Measurements from ENCODE around the gene HINT3. TPM values are rescaled to one million over a fixed set of nuclear protein-coding genes. Genes with fewer than 3 reads are reported as not detected.
"Not testable (repeated sequence)": the region's sequence is repeated elsewhere in the genome, so short reads cannot be mapped to it uniquely, and the experiment has no call there.

The HINT3 gene
- 1 to 10 TPM; 5.4 to 8.1 TPM for total RNA-seq

DNA sequence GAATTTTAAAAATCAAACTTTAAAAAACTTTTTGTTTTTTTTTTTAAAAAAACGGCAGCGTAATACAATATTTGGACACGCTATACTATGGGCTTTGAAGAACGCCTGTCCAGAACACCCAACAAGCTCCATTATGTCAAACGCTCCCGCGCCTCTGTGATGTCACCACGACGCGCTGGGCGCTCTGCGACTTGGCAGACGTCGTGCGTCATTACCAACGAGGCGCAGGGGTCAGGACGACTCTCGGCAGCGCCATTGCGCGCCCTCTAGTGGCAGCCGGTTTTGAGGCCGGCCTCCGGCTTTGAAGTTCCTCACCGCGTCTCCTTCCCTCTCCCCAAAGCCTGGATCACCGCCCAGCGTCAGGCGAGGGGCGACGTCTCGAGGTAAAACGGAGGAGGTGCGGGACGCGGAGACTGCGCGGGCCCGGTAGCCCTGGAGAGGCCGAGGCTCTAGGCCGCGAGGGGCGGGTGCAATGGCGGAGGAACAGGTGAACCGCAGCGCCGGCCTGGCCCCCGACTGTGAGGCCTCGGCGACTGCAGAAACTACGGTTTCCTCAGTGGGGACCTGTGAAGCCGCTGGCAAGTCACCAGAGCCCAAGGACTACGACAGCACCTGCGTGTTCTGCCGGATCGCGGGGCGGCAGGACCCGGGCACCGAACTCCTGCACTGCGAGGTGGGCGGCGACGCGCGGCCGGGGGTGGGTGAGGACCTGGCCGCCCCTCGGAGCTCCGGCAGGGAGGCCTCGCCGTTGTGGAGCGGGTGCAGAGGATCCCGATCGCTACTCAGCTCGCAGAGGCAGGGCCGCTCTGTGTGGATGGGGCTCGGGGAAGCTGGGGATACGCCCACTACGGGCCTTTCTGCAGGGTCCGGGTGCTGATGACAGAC is at the start of gene HINT3:
Gene HINT3, plus strand, starts transcription at position 265 of the 885 bp plus-strand sequence. Its CDS starts 208 bp downstream, at position 473.
- Mint-ChIP-seq H3K4me1 (peaks cover 5% of the 10 kb centered on the region), H3K36me3 (ENCODE audit: low read depth) (no peaks in the 10 kb centered on the region), H3K27me3 (peaks cover 6% of the 10 kb centered on the region), H3K27ac (peak within 1 kb of the TSS; percentile 65), H3K9me3 (ENCODE audit: low read depth) (no peaks in the 10 kb centered on the region), H3K4me3 (no peak within 1 kb of the TSS)
- peak; percentile 99 for DNase-seq
- intact Hi-C loops (cut with DNase I, micrococcal nuclease), result loop anchor here (1.0 to 5.0 kb wide), 14 partner anchors 18 to 656 kb away; partner anchors contain the start of genes TRMT11 (in 2 of the 2), CENPW (in 1 of the 2), HDDC2 (in 1 of the 2) and HEY2 (in 1 of the 2)
- ChIA-PET CTCF (interaction anchor here (0.5 to 4.2 kb wide), 54 partner anchors 8 to 1447 kb away, joined by 3 to 48 read pairs (median 4); partner anchors contain the start of genes NCOA7 and TRMT11), POLR2A (interaction anchor here (0.6 to 2.5 kb wide), 11 partner anchors 10 to 175 kb away, joined by 3 to 22 read pairs (median 4); partner anchors contain the start of genes NCOA7 and TRMT11)
- peak; percentile 89 for ATAC-seq

DNA sequence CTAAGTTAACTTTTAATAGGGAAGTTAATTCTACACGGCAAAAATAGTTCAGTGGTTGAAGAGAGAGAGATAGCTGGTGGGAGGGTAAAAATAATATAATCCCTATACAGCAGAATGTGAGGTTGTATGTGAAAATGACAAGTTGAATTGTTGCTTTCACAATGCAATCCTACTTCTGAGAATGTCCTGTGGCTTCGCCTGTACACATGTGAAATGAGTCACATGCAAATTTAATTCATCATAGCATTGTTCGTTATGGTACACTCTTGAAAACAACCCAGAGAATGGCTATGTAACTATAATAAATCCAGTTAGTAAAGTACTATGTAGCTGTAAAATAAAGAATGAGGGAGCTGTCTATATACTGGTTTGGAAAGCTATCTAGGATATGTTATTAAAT is 46.0 kb upstream of the HINT3 start:
- ChIA-PET POLR2A (interaction anchor here (1.3 kb wide), 1 partner anchor 9 kb away, joined by 3 read pairs; no protein-coding TSS in a partner anchor), CTCF (interaction anchor here (1.1 to 1.9 kb wide), 7 partner anchors 10 to 119 kb away, joined by 3 to 7 read pairs (median 3); partner anchors contain the start of gene HINT3)
- Mint-ChIP-seq H3K36me3 (ENCODE audit: low read depth) (peaks cover 38% of the 10 kb centered on the region), H3K4me3 (no peak overlapping the region), H3K27ac (peak overlapping the region; percentile 74), H3K27me3 (no peaks in the 10 kb centered on the region), H3K4me1 (peaks cover 26% of the 10 kb centered on the region), H3K9me3 (ENCODE audit: low read depth) (no peaks in the 10 kb centered on the region)
- peak; percentile 96 for ATAC-seq
- peak; percentile 27 for DNase-seq
- intact Hi-C loops (cut with DNase I, micrococcal nuclease), result loop anchor here (1.0 kb wide), 2 partner anchors 9 to 103 kb away; no protein-coding TSS in a partner anchor

DNA sequence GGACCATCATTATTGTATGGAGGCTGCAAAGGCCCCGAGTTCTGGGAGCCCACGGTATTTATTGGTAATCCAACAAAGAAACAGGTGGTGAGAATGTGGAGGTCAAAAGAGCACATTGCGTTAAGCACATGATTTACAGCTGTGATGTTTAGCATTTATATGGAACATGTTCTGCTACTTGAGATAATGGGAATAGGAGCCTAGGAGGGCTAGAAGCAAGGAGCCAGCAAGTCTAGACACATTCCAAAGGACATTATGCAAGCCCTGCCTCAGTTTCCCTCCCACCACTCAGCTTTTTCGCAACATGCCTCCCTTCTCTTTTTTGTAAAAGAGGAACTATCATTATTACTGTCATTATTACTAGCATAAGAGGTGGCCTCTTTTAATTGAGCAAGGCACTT is 45.5 kb upstream of the HINT3 start:
- Mint-ChIP-seq H3K4me1 (peaks cover 25% of the 10 kb centered on the region), H3K36me3 (ENCODE audit: low read depth) (peaks cover 39% of the 10 kb centered on the region), H3K27ac (peak overlapping the region; percentile 74)
- DNase-seq; ATAC-seq; intact Hi-C loops (cut with DNase I, micrococcal nuclease); H3K9me3 Mint-ChIP-seq (ENCODE audit: low read depth); H3K27me3 Mint-ChIP-seq; POLR2A ChIA-PET; H3K4me3 Mint-ChIP-seq: not testable (repeated sequence)
- CTCF ChIA-PET, result interaction anchor here (1.1 to 1.9 kb wide), 5 partner anchors 9 to 63 kb away, joined by 3 to 7 read pairs (median 4); partner anchors contain the start of gene HINT3

DNA sequence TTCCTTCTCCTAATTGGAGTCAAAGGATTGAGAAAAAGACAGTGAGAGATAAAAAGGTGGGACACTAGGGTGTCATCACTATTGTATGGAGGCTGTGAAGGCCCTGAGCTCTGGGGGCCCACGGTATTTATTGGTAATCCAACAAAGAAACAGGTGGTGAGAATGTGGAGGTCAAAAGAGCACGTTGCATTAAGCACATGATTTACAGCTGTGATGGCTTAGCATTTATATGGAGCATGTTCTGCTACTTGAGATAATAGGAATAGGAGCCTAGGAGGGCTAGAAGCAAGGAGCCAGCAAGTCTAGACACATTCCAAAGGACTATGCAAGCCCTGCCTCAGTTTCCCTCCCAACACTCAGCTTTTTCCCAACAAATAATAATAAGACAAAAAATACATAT is 44.1 kb upstream of the HINT3 start:
- POLR2A ChIA-PET; ATAC-seq; H3K4me3 Mint-ChIP-seq; DNase-seq; intact Hi-C loops (cut with DNase I, micrococcal nuclease); H3K27ac Mint-ChIP-seq; H3K27me3 Mint-ChIP-seq; H3K9me3 Mint-ChIP-seq (ENCODE audit: low read depth): not testable (repeated sequence)
- Mint-ChIP-seq H3K4me1 (peaks cover 23% of the 10 kb centered on the region), H3K36me3 (ENCODE audit: low read depth) (peaks cover 47% of the 10 kb centered on the region)
- CTCF ChIA-PET, result interaction anchor here (0.6 kb wide), 1 partner anchor 122 kb away, joined by 3 read pairs; the partner anchor contains the start of gene NCOA7

DNA sequence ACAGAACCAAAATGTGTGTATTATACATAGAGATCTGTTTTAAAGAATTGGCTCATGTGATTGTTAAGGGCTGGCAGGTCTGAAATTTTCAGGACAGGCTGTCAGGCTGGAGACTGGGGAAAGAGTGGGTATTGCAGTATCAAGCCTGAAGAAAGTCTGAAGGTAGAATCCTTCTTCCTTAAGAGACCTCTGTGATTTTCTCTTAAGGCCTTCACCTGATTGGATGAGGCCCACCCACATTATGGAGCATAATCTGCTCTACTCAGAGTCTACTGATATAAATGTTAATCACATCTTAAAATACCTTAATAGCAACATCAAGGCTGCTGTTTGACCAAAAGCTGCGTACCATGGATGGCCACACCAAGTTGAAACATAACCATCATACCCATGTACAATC is 43.4 kb upstream of the HINT3 start:
- POLR2A ChIA-PET, result no interaction called here
- peaks cover 47% of the 10 kb centered on the region for H3K36me3 Mint-ChIP-seq (ENCODE audit: low read depth)
- H3K4me3 Mint-ChIP-seq, result no peak overlapping the region
- no peak for DNase-seq
- ATAC-seq, result no peak
- CTCF ChIA-PET, result interaction anchor here (1.0 kb wide), 1 partner anchor 23 kb away, joined by 3 read pairs; no protein-coding TSS in a partner anchor
- no peak overlapping the region for H3K27ac Mint-ChIP-seq
- no peaks in the 10 kb centered on the region for H3K27me3 Mint-ChIP-seq
- peaks cover 30% of the 10 kb centered on the region for H3K4me1 Mint-ChIP-seq
- intact Hi-C loops (cut with DNase I, micrococcal nuclease), result no loop called here
- no peaks in the 10 kb centered on the region for H3K9me3 Mint-ChIP-seq (ENCODE audit: low read depth)

DNA sequence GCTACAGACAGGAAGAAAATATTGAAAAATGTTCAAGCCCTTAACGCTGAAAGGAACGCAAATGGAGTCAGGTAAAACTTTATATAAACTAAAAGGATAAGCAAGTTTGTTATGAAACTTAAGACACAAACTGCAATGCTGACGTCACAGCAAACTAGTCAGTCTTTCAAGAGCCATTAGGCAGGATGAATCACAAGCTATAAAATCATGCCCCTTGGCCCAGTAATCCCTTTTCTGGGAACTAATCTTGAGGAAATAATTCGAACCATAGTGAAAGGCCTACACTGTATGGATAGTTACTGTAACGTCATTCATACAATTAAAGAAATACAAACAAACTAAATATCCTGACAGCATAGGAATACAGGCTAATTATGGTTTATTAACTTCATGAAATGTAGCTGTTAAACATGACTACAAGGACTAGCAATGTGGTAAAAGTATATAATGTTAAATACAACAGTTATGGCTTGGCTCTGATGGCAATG is 42.7 kb upstream of the HINT3 start:
- ATAC-seq (no peak), DNase-seq (no peak)
- H3K9me3 Mint-ChIP-seq (ENCODE audit: low read depth), result no peaks in the 10 kb centered on the region
- ChIA-PET POLR2A (no interaction called here), CTCF (interaction anchor here (0.6 to 2.7 kb wide), 7 partner anchors 7 to 108 kb away, joined by 3 to 11 read pairs (median 3); partner anchors contain the start of gene HINT3)
- H3K4me3 Mint-ChIP-seq, result no peak overlapping the region
- peaks cover 49% of the 10 kb centered on the region for H3K36me3 Mint-ChIP-seq (ENCODE audit: low read depth)
- H3K27ac Mint-ChIP-seq, result no peak overlapping the region
- intact Hi-C loops (cut with DNase I, micrococcal nuclease), result no loop called here
- peaks cover 38% of the 10 kb centered on the region for H3K4me1 Mint-ChIP-seq
- H3K27me3 Mint-ChIP-seq, result no peaks in the 10 kb centered on the region

DNA sequence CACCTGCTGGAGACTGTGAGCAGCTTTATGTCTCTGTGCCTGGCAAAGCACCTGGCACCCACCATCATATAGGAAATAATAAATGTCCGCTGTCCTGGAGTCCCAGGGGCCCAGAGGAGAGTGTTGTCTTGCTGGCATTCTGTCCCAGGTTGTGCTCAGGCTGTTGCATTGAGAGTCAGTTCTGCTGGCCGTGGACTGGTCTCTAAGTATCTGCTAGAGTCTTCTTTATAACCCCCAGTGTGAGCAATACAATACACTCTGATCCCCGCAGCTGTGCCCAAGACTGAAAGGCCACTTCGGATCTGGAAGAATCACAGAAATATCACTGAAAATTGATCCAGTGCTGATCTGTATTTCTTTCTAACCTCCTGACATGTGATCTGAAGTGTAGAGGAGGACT is 38.3 kb upstream of the HINT3 start:
- intact Hi-C loops (cut with DNase I, micrococcal nuclease), result no loop called here
- POLR2A ChIA-PET, result interaction anchor here (1.1 to 2.1 kb wide), 4 partner anchors 13 to 137 kb away, joined by 5 to 21 read pairs (median 12); partner anchors contain the start of gene NCOA7

DNA sequence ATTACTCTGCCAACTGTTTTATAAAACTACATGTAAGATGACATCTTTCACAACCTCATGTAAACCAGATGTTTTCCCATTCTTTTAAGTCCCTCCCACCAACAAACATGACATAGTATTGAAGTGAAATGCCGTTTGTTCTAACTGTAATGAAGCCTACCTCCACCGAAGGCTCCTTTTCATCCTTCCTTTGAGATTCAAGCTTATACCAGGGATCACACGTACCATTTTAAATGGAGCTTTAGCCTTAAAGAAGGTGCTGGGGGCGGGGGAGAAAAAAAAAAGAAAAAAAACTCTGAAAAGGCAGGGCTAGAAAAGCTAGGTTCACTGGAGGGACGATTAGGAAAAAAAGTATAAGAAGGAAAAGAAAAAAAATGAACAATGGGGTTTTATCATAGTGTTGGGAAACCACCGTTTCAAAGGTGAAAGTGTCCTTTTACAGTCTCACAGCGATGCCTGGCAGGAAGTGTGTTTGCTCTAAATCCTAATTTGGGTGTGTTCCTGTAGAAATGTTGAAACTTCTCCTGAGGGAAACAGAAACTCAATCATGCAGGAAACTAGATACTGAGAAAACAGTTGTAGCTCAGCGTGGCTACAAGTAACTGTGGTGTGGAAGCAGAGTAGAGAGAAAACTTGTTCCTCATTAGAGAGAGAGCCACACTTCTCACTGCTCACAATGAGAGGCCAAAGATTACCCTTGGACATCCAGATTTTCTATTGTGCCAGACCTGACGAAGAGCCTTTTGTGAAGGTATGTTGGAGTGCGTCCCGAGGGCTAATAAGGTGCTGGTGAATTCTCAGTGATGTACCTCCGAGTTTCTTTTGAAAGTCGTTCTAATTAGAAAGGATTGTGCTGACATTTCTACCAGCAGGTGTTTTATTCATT is 37.6 kb upstream of the HINT3 start:
- intact Hi-C loops (cut with DNase I, micrococcal nuclease), result loop anchor here (1.0 kb wide), 6 partner anchors 9 to 618 kb away; partner anchors contain the start of genes HINT3 (in 2 of the 2) and HDDC2 (in 1 of the 2)
- ATAC-seq, result peak; percentile 96
- Mint-ChIP-seq H3K27ac (peak overlapping the region; percentile 98), H3K9me3 (ENCODE audit: low read depth) (no peaks in the 10 kb centered on the region), H3K4me1 (peaks cover 37% of the 10 kb centered on the region), H3K4me3 (peak overlapping the region; percentile 84), H3K27me3 (no peaks in the 10 kb centered on the region), H3K36me3 (ENCODE audit: low read depth) (peaks cover 69% of the 10 kb centered on the region)
- POLR2A ChIA-PET, result interaction anchor here (0.6 to 2.1 kb wide), 6 partner anchors 9 to 138 kb away, joined by 3 to 21 read pairs (median 6); partner anchors contain the start of gene NCOA7
- CTCF ChIA-PET, result interaction anchor here (0.7 to 5.5 kb wide), 8 partner anchors 8 to 128 kb away, joined by 3 to 33 read pairs (median 8); partner anchors contain the start of genes HINT3 and NCOA7
- peak; percentile 68 for DNase-seq

More for the DNA sequence above, 38.3 kb upstream of the HINT3 start:
- no peak for DNase-seq
- Mint-ChIP-seq H3K36me3 (ENCODE audit: low read depth) (peaks cover 64% of the 10 kb centered on the region), H3K4me3 (peak overlapping the region; percentile 84), H3K27ac (peak overlapping the region; percentile 98), H3K9me3 (ENCODE audit: low read depth) (no peaks in the 10 kb centered on the region), H3K27me3 (no peaks in the 10 kb centered on the region), H3K4me1 (peaks cover 31% of the 10 kb centered on the region)
- CTCF ChIA-PET, result interaction anchor here (1.1 to 5.5 kb wide), 6 partner anchors 12 to 137 kb away, joined by 4 to 33 read pairs (median 16); partner anchors contain the start of genes HINT3 and NCOA7
- no peak for ATAC-seq

DNA sequence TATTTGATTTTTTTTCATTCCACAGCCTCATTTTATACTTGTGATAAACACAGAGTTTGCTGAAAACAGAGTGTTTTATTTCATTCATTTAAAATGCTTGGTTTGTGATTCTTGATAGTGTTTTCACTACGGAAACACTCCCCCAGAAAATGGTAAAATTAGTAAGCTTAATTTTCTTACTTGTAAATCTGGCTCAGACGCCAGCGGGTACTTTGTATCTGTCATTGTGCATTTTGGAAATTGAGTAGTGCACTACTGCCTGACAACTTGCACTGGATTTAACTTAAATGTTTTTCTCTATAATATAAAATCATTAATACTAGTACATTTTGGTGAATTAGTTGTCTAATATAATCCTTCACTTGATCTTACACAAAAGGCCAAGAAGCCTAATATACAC is 37.0 kb upstream of the HINT3 start:
- H3K36me3 Mint-ChIP-seq (ENCODE audit: low read depth), result peaks cover 74% of the 10 kb centered on the region
- peaks cover 39% of the 10 kb centered on the region for H3K4me1 Mint-ChIP-seq
- no peaks in the 10 kb centered on the region for H3K9me3 Mint-ChIP-seq (ENCODE audit: low read depth)
- intact Hi-C loops (cut with DNase I, micrococcal nuclease), result loop anchor here (1.0 kb wide), 6 partner anchors 9 to 618 kb away; partner anchors contain the start of genes HINT3 (in 2 of the 2) and HDDC2 (in 1 of the 2)
- CTCF ChIA-PET, result interaction anchor here (0.6 to 5.5 kb wide), 8 partner anchors 9 to 133 kb away, joined by 3 to 33 read pairs (median 4); partner anchors contain the start of genes HINT3 and NCOA7
- ATAC-seq (no peak), DNase-seq (no peak)
- H3K27me3 Mint-ChIP-seq, result no peaks in the 10 kb centered on the region
- H3K4me3 Mint-ChIP-seq, result peak overlapping the region; percentile 84
- peak overlapping the region; percentile 98 for H3K27ac Mint-ChIP-seq
- POLR2A ChIA-PET, result interaction anchor here (0.7 to 2.1 kb wide), 5 partner anchors 10 to 139 kb away, joined by 3 to 21 read pairs (median 5); partner anchors contain the start of genes HINT3 and NCOA7

DNA sequence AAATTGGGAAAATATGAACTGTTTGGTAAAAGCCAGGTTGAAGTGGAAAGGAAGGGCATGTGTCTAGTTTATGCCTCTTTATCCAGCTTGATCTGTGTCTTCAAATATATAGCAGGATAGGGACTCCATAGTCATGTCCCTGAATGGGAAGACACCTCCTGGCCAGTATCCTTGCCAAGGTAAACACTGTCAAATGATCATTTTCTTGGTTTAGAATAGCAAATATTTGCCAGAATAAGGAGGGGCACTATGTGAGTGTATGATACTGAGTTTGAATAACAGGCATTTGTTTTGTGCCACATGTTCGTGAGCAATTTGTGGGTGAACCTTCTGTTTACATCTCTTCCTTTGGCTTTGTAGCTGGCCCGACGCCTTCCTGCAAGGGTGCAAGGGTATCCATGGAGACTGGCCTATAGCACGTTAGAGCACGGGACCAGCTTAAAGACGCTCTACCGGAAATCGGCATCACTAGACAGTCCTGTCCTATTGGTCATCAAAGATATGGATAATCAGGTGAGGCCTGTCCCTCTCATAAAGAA is 34.2 kb upstream of the HINT3 start:
- intact Hi-C loops (cut with DNase I, micrococcal nuclease), result no loop called here

More for the DNA sequence above, 34.2 kb upstream of the HINT3 start:
- no peaks in the 10 kb centered on the region for H3K9me3 Mint-ChIP-seq (ENCODE audit: low read depth)
- H3K36me3 Mint-ChIP-seq (ENCODE audit: low read depth), result peaks cover 70% of the 10 kb centered on the region
- POLR2A ChIA-PET, result no interaction called here
- no peak overlapping the region for H3K27ac Mint-ChIP-seq
- peaks cover 42% of the 10 kb centered on the region for H3K4me1 Mint-ChIP-seq
- ATAC-seq (no peak), DNase-seq (no peak)
- H3K27me3 Mint-ChIP-seq, result no peaks in the 10 kb centered on the region
- CTCF ChIA-PET, result interaction anchor here (1.5 to 1.7 kb wide), 2 partner anchors 10 to 33 kb away, joined by 3 to 6 read pairs; partner anchors contain the start of gene HINT3
- H3K4me3 Mint-ChIP-seq, result no peak overlapping the region

All from activated CD4-positive, alpha-beta T cell treated with anti-CD3 and anti-CD28 coated beads for 36 hours (primary cell).